ENCODE data around the gene AGA.

AGA gene

GRCh38 chr4:177384856-177385397 is 57.3 kb downstream of the AGA start:
- no peak for DNase-seq

DNA sequence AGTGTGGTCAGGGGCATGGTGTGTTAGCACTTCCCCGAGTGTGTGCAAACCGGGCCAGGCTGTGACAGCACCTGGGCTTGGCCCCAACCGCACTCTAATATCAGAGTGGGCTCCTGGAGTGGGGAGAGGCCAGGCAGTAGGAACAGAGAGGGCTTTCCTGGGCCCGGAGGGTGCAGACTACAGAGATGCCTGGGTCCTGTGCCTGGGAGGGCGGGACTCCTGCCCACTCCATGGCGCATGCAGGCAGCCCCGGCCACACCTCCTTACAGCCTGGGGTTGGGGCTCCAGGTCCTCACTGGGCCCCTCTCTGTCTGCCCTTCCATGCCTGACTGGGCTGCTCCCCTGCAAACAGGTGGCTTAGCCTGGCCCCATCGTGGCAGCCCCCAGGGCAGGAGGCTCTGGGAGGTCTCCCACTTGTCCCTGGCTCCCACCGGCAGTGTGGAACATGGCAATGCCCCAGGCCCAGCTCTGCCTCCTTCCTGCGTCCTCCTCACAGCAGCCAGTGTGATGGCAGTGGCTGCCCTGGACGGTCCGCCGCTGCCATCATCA is 60.4 kb downstream of the AGA start:
- DNase-seq, result no peak
